HG03521 (cell line): ENCODE results near the gene HORMAD2.

Experiments used
- ATAC-seq: cut with Tn5 transposase; IDR thresholded peaks from one replicate; pipeline ENCODE4 v1.9.1; 2021; ENCODE audit warnings: mild to moderate bottlenecking, moderate library complexity; ENCODE audit not compliant: unreplicated experiment

The HORMAD2 gene

DNA sequence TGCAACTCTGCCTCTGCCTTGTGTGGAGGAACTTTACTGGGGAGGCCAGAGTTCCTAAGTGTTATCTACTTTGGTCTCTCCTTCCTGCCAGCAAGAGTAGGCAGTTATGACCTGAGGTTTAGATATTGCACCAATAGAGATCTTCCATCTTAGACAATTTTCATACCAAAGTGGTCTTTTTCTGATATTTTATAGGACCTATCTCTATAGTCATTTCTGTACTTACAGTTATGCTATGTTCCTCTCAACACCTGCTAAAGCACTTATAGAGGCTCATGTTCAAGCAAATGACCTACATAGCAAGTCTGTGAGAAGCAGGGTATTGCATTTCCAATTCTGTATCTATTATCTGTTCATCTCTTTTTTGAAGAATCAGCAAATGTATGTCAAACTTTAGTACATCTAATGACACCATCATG lies 80.8 kb downstream of the HORMAD2 start:
- no peak for ATAC-seq

DNA sequence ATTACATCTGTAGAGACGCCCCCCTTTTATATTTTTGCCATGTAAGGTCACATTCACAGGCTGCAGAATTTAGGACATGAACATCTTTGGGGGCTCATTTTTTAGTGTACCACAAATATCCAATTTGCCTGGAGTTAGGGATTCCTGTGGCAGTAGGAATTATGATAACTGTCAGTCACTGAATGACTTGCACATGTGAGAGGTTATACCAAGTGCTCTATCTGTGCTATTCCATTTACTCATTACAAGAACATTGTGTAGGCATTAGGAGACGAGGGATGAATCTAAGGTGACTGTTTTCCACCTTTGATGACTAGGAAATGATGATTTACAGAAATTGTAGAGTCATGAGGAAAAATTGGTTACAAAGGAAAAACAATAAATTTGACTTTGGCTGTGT lies 87.0 kb downstream of the HORMAD2 start:
- ATAC-seq = no peak

DNA sequence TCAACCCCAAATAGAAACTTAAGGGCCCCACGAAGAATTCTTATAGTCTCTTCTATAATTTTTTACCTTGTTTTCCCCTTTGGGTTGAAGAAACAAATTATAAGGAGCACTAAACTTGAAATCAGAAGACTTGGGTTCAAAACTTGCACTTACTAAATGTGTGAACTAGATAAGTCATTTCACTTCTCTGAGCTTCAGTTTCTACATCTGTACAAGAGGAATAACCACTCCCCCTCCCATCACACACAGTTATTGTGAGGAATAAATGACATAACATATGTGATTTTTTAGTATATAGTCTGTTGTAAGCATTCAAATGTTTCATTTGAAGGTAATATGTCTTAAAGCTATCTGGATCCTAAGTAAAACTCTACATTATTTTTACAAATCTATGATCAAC lies 87.5 kb downstream of the HORMAD2 start:
- ATAC-seq = no peak

DNA sequence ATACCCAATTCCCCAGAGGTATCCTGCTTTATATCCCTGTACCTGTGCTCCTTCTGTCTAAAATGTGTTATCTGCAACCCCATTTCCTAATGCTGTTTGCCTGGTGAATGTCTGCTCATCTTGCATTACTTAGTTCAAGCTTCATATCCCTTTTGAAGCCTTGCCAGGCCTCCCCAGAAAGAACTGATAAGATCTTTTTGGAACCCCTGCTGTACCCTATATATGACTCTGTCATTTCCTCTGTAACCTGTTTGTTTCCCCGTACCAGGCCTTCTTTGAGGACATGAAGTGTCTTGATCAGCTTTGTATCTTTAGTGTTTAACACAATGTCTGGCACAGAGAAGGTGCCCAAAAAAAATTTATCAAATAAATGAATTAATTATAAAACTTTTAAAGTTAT lies 88.7 kb downstream of the HORMAD2 start:
- no peak for ATAC-seq

DNA sequence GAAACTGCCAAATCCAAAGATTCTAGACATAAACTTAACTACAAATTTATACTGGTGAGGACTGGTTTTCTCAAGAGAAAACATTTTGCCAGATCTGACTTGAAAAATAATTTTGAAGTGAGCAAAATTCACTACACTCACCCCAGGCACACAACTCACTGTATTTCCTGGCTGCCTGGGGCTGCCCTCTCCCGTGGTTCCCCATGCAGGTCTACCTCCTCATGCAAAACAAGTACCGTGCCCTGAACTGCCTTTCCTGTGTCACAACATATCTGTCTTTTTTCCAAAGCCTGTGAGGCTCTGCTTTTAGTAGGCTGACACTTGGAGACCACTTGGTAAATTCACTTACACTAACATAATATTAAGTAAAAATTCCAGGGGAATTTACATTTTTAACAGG lies 89.9 kb downstream of the HORMAD2 start:
- ATAC-seq = no peak

DNA sequence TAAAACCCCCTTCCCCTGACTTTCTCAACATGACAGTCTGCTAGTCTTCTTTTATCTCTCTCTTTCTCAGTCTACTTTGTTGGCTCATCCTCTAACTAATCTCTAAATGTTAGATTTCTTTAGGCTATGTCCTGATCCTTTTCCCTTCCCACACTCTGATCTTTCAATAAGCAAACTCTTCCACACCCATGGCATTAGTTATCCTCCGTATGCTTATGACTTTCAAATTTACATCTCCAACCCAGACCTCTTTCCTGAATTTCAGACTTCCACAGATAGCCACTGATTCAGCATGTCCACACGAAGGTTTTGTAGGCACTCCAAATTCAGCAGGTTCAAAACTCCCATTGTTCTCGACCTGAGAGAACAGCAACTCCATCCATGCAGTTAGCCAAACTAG lies 90.7 kb downstream of the HORMAD2 start:
- no peak for ATAC-seq

DNA sequence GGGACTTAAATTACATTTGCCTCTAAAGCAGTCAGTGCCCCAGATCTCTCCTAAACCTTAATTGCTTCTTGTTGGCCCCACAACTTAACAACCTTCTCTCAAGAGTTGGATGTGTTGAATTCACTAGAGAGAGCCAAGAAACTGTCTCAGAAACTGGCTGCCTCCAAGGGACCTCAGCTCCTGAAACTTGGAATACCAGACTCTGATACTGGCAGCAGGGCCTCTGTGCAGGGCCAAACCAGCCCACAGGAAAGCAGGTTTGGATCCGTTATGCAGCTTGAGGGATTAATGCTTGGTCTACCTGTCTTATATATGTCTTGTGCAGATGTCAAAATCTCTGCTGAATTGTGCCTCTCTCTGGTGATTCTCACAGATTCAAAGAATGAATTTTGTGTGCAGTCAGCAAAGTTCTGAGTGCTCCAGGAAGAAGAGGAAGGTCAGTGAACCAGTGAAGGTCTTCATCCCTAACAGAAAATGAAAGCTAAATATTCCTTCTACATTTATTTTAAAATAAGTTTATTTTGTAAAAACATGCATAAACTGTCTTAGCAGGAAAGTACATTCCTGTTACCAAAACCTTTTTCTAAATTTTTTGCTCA lies 95.5 kb downstream of the HORMAD2 start:
- ATAC-seq = no peak

DNA sequence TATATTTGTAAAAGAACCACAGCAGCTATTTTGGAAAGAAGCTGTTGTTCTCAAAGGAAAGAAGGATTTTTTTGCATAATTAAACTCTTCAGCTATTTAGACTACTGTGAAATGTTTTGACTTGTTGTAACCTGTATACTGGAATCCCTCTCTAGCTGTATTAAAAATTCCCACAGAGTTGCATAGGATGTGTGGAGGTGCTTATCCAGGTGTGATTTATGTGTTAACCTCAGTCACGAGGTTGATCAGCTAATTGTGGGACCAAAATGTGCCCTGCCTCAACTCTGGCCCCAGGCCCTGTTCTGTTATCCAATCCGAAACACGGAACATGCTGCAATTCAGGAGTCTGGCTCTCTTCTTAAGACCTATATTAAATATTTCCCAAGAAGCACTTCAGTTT lies 96.2 kb downstream of the HORMAD2 start:
- ATAC-seq = no peak

DNA sequence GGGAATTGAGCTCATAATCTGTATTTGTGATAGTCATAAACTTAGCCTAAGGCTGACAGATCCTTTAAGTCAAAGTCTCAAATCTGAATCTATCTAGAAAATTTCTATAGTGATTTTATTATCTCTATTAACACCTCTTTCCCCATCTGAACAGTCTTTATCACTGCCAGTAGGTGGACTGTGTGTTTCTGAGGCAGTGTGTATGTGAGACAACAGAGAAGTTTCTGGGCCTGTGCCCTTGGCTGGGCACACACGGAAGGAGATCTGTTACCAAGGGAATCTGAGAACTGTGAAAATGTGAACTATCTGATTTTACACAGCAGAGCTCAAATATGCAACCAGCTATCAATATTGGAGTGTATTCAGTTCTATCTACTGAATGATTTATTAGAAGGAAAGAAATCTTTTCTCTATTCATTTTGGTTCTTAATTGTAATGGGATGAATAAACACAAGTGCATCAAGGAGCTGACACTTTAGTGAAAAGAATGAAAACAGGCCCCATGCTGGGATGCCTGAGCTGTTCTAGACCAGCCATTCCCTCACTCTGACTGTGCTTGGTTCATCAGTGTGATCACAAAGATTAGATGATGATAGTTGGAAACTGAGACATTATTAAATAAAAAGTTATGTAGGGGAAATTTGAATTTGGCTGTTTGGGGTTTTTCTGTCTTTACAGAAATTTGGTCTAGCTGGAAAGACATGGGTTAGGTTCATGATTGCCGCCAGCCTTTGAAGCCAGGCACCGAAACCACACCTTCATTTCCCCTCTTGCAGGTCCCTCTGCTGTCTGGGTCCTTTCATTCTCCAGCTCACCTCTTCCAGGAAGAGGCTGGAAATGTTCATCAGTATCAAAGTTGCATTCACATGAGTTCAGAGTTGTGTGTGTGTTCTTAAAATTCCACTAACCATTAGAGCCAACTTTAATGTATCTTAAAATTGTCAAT lies 98.2 kb downstream of the HORMAD2 start:
- no peak for ATAC-seq

DNA sequence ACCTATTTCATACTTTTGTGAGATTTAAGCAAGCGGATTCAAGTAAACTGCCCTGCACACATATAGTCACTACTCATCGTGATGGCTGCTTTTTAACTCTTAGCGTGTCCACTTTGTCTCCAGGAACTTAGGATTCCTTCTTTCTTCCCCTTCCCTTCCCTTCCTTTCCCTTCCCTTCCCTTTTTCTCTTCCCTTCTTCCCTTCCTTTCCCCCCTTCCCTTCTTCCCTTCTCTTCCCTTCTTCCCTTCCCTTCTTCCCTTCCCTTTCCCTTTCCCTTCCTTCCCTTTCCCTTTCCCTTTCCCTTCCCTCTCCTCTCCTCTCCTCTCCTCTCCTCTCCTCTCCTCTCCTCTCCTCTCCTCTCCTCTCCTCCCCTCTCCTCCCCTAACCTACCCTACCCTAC lies 100.4 kb downstream of the HORMAD2 start:
- ATAC-seq = no peak

DNA sequence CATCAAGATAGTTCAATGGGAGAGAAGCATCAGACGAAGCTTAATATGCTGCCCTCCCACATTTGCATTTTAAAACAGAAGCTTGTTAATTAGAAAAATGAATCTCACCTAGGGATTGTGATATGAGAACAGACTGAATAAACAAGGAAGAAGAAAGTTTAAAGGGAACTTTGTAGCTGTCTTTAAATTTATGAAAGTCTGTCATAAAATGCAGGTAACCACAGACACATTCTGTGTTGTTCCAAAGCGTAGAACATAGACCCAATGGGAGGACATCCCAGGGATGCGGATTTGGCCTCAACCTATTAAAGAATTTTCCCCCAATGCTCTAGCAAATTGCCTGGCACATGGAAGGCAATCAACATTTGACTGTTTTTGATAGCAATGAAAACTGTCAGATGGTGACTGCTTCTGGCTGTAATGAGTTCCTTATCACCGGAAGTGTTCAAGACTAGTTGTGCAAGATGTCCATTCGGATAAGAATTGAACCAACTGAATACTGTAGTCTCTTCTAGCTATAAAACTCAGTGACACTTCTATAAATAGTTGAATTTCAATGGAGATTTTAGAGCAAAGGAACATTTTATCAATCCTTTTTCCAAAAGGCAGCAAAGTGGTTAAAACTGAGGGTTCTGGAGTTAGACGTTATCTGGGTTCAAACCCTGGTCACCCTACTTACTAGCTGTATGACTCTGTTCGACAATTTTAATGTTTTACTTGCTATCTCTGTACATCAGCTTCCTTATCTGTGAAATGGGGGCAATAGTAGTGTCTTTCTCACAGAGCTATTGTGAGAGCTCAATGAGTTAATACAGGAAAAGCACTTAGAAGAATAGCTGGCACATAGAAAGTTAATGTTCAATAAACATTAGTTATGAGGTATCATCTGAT lies 101.4 kb downstream of the HORMAD2 start:
- no peak for ATAC-seq

DNA sequence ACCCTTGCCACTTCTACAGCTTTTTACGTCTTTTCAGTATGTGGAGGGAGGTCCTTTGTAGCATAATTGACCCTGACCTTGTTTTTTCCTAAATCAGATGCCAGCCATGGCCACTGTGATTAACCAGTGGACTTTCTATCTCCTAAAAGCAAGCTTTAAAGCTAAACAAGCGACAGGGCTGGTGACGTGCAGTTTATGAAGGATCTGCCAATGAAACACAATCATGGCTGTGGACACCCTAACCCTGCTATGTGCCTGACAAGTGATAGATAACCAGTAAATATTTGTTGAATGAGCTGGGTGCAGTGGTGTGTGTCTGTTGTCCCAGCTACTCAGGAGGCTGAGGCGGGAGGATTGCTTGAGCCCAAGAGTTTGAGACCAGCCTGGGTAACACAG lies 102.1 kb downstream of the HORMAD2 start:
- ATAC-seq = no peak

DNA sequence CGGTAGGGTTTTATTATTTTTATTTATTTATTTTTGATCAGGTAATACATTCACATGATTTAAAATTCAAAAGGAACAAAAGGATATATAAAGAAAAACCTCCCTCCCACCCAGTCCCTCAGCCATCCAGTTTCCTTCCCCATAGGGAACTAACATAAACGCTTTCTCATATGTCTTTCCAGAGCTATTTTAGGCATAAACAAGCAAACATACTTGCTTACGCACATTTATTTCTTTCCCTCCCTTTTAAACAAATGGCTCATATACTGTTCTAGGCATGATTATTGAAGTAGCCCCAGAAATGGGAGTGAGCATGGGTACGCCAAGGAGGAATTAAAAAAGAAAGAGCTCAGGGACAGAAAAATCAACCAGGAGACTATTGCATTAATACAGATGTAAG lies 102.6 kb downstream of the HORMAD2 start:
- no peak for ATAC-seq

DNA sequence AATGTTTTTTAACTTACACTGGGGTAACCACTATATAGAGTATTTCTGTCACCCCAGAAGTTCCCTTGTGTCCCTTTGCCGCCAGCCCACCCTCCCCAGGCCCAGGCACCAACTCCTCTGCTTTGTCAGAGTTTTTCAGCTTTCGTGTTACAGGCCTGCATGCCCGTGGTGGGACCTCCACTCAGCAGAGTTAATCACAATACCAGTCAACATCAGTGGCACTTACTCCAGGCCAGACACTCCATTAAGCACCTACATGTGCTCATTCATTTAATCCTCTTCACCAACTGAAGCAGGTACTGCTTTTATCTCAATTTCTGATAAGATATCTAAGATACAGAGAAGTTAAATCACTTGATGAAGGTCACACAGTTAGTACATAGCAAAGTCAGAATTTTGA lies 103.0 kb downstream of the HORMAD2 start:
- no peak for ATAC-seq

DNA sequence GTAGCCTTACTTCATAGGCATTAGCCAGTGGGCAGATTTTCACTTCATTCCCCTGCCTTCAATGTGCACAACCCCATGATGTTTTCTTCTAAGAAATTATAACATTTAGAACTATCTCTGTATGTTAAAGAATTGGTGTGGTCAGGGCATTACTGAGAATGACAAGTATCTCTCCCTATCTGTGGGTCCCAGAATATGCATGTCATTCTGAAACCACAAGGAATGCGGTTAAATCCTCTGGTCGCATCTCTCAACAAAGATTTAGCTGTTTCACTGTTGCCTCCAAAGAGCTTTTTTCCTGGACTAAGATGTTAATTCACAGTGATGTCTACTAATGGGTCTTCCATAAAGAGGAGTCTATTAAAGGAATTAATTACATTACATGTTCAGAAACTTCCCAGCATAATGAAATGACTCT lies 103.6 kb downstream of the HORMAD2 start:
- ATAC-seq = no peak

DNA sequence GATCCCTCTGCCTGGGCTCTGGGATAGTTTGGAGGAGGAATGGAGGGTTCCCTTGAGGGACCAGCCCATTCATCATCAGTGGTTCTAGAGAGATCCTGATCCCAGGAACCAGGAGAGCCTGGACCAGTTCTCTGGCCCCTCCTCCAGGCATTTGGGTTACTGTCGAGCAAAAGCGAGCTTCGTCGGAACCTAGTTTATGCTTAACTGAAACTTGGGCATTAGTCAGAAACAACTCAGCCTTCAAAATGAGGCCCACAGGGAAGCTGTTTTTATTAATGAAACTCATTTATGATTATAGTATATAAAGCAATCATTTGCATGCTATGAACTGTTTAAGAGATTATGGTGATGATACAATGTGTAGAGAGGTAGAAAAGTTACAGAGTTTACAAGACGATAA lies 104.9 kb downstream of the HORMAD2 start:
- ATAC-seq = no peak

DNA sequence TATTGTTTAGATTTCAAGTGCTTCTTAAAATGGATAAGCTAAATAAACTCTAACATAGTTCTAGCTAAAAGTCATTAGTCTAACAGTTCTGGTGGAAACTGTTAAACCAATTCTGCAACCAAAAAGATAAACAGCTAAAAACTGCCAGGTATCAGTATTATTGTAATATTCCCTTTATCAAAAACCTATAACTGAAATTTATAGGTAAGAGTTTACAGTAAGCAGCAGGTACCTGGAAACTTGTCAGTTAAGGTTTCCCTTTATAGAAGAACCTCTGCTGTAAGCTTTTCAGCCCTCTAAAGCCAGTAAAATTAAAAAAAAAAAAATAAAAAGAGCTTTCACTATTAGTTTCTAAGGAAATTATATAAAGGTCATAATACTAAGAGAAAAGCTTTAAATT lies 105.3 kb downstream of the HORMAD2 start:
- no peak for ATAC-seq

DNA sequence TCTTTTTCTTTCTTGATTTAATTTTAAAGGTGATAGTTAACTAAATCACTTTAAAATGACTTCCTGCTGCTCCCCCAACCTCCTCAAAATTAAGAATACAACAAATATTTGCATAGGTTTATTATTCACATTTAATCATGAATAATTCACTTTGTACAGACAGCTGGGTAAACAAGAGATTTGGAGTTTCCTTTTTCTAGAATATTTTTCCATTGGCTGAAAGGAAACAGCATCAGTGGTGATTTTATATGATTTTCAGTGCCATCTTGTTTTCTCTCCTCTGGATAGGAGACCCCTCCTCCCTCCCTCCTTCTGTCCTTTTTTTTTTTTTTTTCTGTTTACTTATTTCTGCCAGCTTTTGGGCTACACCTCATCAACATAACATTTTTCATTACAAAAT lies 105.8 kb downstream of the HORMAD2 start:
- ATAC-seq = no peak

DNA sequence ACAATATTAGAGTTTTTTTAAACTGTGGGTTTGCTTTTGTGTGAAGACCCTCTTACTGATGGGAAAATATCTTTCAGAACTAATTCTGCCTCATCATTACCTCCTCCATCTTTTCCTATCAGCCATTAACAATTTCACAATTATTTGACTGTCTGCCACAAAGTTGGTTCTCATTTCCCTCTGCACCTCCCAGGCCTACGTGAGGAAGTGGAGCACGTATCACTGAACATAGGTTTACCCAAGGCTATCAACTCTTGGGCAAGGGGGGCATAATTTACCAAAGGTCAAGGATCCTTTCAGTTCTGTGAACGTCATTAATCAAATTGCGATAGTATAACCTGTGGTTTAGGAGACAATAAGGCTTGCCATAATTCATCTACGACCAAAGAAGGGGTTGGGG lies 106.2 kb downstream of the HORMAD2 start:
- ATAC-seq = no peak

DNA sequence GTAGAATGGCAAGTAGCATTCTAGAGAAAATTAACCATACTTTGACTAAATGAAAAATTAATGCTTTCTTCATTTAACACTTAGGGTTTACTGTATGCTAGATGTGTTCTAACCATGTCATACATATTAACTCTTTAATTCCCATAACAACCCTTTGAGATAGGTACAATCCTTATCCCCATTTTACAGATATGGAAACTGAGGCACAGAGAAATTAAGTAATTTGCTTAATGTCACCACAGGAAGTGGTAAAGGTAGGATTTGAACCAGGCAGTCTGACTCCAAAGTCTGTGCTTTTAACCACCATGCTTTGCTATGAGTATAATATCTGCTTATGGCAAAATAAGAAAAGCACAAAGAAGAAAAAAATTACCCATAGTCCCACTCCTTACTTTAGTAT lies 106.8 kb downstream of the HORMAD2 start:
- no peak for ATAC-seq
